Measurements from ENCODE around the gene CCDC183. TPM values are rescaled to one million over a fixed set of nuclear protein-coding genes. Genes with fewer than 3 reads are reported as not detected.
"Not testable (repeated sequence)": the region's sequence is repeated elsewhere in the genome, so short reads cannot be mapped to it uniquely, and the experiment has no call there.

Gene CCDC183
- total and polyA plus RNA-seq, 7 experiments from 2014 or later: 0.35 to 6.6 (median 2.9) TPM

DNA sequence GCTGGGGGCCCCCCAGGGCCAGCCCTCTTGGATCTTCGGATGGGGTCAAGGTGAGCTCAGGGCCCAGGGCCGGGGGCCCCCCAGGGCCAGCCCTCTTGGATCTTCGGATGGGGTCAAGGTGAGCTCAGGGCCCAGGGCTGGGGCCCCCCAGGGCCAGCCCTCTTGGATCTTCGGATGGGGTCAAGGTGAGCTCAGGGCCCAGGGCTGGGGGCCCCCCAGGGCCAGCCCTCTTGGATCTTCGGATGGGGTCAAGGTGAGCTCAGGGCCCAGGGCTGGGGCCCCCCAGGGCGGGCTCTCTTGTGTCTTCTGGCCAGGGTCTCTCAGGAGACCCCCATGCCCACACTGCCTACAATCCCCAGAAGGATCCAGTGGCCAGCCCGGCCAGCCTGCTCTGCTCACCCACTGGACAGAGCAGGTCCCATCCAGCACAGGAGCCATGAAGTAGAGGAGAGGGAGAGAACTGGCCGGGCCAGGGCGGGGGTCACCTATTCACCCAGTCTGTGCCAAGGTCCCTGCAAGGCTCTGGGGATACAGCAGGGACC is 6.9 kb downstream of the CCDC183 start:
- peaks cover 0 to 28% (median 0%) of the 10 kb centered on the region in 5 donors for H3K27me3 Mint-ChIP-seq
- H3K27me3 ChIP-seq (ENCODE audit: control insufficient read depth in 2 of 2, insufficient read depth in 2 of 2, low read length in 2 of 2); H3K27ac ChIP-seq (ENCODE audit: low read depth, low read length); H3K4me3 Mint-ChIP-seq; H3K9me3 ChIP-seq (ENCODE audit: control insufficient read depth in 2 of 3, low read length in 3 of 3); H3K9me3 Mint-ChIP-seq; H3K4me3 ChIP-seq (ENCODE audit: low read length); ATAC-seq; intact Hi-C loops (cut with micrococcal nuclease); H3K36me3 ChIP-seq (ENCODE audit: control insufficient read depth in 2 of 3, insufficient read depth in 3 of 3, low read length in 3 of 3); POLR2A ChIA-PET; H3K36me3 Mint-ChIP-seq; DNase-seq: not testable (repeated sequence)
- H3K27ac Mint-ChIP-seq: peak overlapping the region in 1 of 9 donors; percentile 81
- peaks cover 16 to 28% of the 10 kb centered on the region in 2 donors for H3K4me1 ChIP-seq (ENCODE audit: control insufficient read depth in 2 of 2, insufficient read depth in 2 of 2, low read length in 2 of 2)
- peaks cover 8 to 39% (median 30%) of the 10 kb centered on the region in 7 donors for H3K4me1 Mint-ChIP-seq
- CTCF ChIA-PET: interaction anchor here (0.6 to 1.5 kb wide), 2 partner anchors 127 to 226 kb away, joined by 3 to 4 read pairs; no protein-coding TSS in a partner anchor

DNA sequence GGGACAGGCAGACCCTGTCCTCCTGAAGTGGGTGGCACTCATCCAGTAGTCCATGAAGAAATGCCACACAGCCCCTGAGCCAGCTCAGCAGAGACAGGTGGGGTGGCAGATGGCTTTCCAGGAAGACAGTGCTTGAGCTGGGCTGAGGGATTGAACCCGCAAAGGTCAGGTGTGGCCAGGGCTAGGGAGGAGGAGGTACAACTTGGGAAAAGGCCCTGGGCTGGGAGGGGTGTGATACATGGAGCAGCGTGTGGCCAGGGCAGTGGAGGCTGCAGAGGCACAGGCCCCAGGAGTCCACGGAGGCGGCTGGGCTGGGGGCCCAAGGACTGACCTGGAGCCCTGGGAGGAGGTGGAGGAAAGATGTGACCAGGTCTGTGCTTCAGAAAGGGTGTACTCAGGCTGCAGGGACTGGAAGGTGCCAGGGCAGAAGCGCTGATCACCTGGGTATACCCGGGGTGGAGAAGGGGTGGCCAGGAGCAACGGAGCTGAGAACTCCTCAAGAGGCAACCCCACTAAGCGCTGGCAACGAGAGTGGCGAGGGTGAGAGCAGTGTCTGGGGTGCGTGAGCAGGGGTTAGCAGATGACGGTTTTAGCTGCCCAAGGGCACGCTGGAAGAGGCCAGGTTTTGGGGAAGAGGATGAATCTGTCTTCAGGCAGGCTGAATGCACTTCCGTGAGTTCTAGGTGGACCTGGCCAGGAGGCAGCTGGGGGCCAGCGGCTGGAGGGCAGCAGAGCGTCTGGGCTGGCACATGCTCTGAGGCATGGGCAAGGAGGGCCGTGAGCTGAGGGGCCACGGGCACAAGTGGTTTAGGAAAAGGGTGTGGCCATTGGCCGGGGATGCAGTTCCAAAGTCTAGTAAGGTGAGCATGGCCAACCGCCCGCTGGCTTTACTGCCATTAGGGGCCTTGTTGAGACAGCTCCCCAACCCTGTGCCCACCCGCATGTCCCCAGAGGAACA is 7.7 kb downstream of the CCDC183 start:
- Histone ChIP-seq H3K27ac (ENCODE audit: low read depth, low read length) (no peak overlapping the region), H3K36me3 (ENCODE audit: control insufficient read depth in 2 of 3, insufficient read depth in 3 of 3, low read length in 3 of 3) (peaks cover 0 to 7% (median 0%) of the 10 kb centered on the region in 3 experiments), H3K4me1 (ENCODE audit: control insufficient read depth in 2 of 2, insufficient read depth in 2 of 2, low read length in 2 of 2) (peaks cover 19 to 31% of the 10 kb centered on the region in 2 donors), H3K9me3 (ENCODE audit: control insufficient read depth in 2 of 3, low read length in 3 of 3) (no peaks in the 10 kb centered on the region), H3K27me3 (ENCODE audit: control insufficient read depth in 2 of 2, insufficient read depth in 2 of 2, low read length in 2 of 2) (no peaks in the 10 kb centered on the region), H3K4me3 (ENCODE audit: low read length) (no peak overlapping the region)
- no peaks in the 10 kb centered on the region for H3K9me3 Mint-ChIP-seq
- H3K36me3 Mint-ChIP-seq: peaks cover 0 to 5% (median 3%) of the 10 kb centered on the region in 5 donors
- POLR2A ChIA-PET: interaction anchor here (4.7 kb wide), 1 partner anchor 11 kb away, joined by 38 read pairs; the partner anchor contains the start of gene TMEM141
- H3K4me3 Mint-ChIP-seq: peak overlapping the region in 3 of 10 donors; percentile 4 to 32 (median 10)
- peak overlapping the region in 4 of 9 donors; percentile 15 to 81 (median 45) for H3K27ac Mint-ChIP-seq
- DNase-seq: no peak
- peaks cover 0 to 24% (median 0%) of the 10 kb centered on the region in 5 donors for H3K27me3 Mint-ChIP-seq
- intact Hi-C loops (cut with micrococcal nuclease): no loop called here
- H3K4me1 Mint-ChIP-seq: peaks cover 9 to 40% (median 32%) of the 10 kb centered on the region in 7 donors
- CTCF ChIA-PET: interaction anchor here (0.6 to 1.5 kb wide), 2 partner anchors 127 to 226 kb away, joined by 3 to 4 read pairs; no protein-coding TSS in a partner anchor
- ATAC-seq: no peak

DNA sequence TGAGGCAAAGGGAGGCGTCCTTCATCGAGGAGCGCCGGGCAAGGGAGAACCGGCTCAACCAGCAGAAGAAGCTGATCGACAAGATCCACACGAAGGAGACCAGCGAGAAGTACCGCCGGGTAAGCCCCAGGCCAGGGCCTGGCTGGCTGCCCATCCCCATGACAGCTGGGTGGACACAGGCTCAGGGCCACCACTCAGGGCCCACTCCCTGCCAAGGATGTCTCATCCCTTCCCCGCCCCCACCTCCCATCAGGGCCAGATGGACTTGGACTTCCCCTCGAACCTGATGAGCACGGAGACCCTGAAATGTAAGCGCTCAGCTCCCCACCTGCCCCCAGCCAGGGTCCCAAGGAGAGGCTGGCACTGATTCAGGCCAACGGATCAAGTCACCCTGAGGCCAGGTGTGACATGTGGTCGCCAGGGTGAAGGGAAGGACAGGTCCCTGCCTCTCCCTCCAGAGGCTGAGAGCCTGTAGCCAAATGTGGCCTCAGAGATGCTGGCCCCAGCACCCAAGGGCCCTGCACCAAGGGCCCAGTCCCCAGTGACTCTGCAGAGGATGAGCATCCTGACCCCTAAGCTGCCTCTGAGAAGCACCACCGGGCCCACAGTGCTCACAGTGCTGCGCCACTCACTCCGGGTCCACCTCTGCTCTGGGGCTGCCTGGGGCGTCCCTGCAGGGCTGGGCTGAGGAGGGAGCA is 8.5 kb downstream of the CCDC183 start:
- H3K4me1 Mint-ChIP-seq: peaks cover 16 to 49% (median 37%) of the 10 kb centered on the region in 7 donors
- H3K27ac ChIP-seq (ENCODE audit: low read depth, low read length): no peak overlapping the region
- peaks cover 22 to 31% of the 10 kb centered on the region in 2 donors for H3K4me1 ChIP-seq (ENCODE audit: control insufficient read depth in 2 of 2, insufficient read depth in 2 of 2, low read length in 2 of 2)
- peak overlapping the region in 1 of 10 donors; percentile 32 for H3K4me3 Mint-ChIP-seq
- ChIA-PET CTCF (no interaction called here), POLR2A (interaction anchor here (0.8 to 4.7 kb wide), 2 partner anchors 12 to 14 kb away, joined by 3 to 38 read pairs; partner anchors contain the start of gene TMEM141)
- no peaks in the 10 kb centered on the region for H3K9me3 ChIP-seq (ENCODE audit: control insufficient read depth in 2 of 3, low read length in 3 of 3)
- no peak for DNase-seq
- H3K27me3 ChIP-seq (ENCODE audit: control insufficient read depth in 2 of 2, insufficient read depth in 2 of 2, low read length in 2 of 2): no peaks in the 10 kb centered on the region
- peaks cover 0 to 22% (median 0%) of the 10 kb centered on the region in 5 donors for H3K27me3 Mint-ChIP-seq
- H3K36me3 ChIP-seq (ENCODE audit: control insufficient read depth in 2 of 3, insufficient read depth in 3 of 3, low read length in 3 of 3): peaks cover 0 to 7% (median 0%) of the 10 kb centered on the region in 3 experiments
- no peak overlapping the region for H3K4me3 ChIP-seq (ENCODE audit: low read length)
- no peak for ATAC-seq
- H3K27ac Mint-ChIP-seq: no peak overlapping the region
- peaks cover 0 to 8% (median 3%) of the 10 kb centered on the region in 5 donors for H3K36me3 Mint-ChIP-seq
- H3K9me3 Mint-ChIP-seq: no peaks in the 10 kb centered on the region
- intact Hi-C loops (cut with micrococcal nuclease): loop anchor here in 1 of 2 donors (5.0 kb wide), 1 partner anchor 138 kb away; the partner anchor contains the start of gene FBXW5

DNA sequence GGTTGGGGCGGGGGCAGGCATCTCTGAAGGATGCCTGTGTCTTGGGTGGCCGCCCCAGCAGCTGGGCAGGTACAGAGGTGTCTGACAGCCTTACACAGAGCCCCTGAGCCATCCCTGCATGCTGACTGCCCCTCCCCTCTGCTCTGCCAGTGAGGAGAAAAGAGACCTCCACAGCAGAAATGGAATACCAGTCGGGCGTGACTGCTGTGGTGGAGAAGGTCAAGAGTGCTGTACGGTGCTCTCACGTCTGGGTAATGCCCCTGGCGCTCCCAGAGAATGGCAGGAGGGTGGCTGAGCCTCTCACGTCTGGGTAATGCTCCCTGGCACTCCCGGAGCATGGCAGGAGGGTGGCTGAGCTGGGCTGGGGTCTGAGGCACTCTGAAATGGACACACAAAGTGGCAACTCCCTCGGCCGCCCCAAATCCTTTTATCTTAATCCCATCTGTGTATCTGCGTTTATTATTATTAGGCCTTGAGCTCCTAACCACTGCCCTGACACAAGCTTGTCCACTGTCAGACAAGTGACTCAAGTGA is 9.1 kb downstream of the CCDC183 start:
- peak overlapping the region in 2 of 9 donors; percentile 28 to 70 for H3K27ac Mint-ChIP-seq
- DNase-seq: no peak
- peaks cover 22 to 52% (median 36%) of the 10 kb centered on the region in 7 donors for H3K4me1 Mint-ChIP-seq
- peak overlapping the region in 5 of 10 donors; percentile 29 to 78 (median 47) for H3K4me3 Mint-ChIP-seq
- peaks cover 0 to 20% (median 0%) of the 10 kb centered on the region in 5 donors for H3K27me3 Mint-ChIP-seq
- no peak for ATAC-seq
- H3K4me1 ChIP-seq (ENCODE audit: control insufficient read depth in 2 of 2, insufficient read depth in 2 of 2, low read length in 2 of 2): peaks cover 24 to 34% of the 10 kb centered on the region in 2 donors
- H3K27ac ChIP-seq (ENCODE audit: low read depth, low read length): no peak overlapping the region
- H3K4me3 ChIP-seq (ENCODE audit: low read length): no peak overlapping the region
- peaks cover 0 to 8% (median 3%) of the 10 kb centered on the region in 5 donors for H3K36me3 Mint-ChIP-seq
- no peaks in the 10 kb centered on the region for H3K9me3 Mint-ChIP-seq
- no peaks in the 10 kb centered on the region for H3K27me3 ChIP-seq (ENCODE audit: control insufficient read depth in 2 of 2, insufficient read depth in 2 of 2, low read length in 2 of 2)
- peaks cover 0 to 7% (median 0%) of the 10 kb centered on the region in 3 experiments for H3K36me3 ChIP-seq (ENCODE audit: control insufficient read depth in 2 of 3, insufficient read depth in 3 of 3, low read length in 3 of 3)
- CTCF ChIA-PET: interaction anchor here (1.7 kb wide), 1 partner anchor 12 kb away, joined by 9 read pairs; no protein-coding TSS in a partner anchor
- intact Hi-C loops (cut with micrococcal nuclease): loop anchor here in 1 of 2 donors (5.0 kb wide), 1 partner anchor 137 kb away; the partner anchor contains the start of gene FBXW5
- POLR2A ChIA-PET: interaction anchor here (0.7 to 4.7 kb wide), 4 partner anchors 13 to 262 kb away, joined by 3 to 38 read pairs (median 4); partner anchors contain the start of genes TMEM141 and TRAF2
- no peaks in the 10 kb centered on the region for H3K9me3 ChIP-seq (ENCODE audit: control insufficient read depth in 2 of 3, low read length in 3 of 3)

DNA sequence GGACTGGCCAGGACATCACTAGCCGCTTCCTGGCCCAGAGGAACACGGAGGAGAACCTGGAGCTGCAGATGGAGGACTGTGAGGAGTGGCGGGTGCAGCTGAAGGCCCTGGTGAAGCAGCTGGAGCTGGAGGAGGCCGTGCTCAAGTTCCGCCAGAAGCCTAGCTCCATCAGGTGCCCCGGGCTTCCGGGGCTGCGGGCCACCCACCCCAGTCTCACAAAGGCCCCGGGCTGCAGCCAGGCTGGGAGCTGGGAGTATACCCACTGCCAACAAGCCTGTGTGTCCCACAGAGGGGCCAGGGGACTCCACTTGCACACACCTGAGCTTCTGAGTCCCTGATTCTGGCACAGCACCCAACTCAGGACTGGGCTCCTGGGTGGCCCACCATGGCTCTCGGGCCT is 9.9 kb downstream of the CCDC183 start:
- H3K4me3 ChIP-seq (ENCODE audit: low read length): no peak overlapping the region
- Mint-ChIP-seq H3K27ac (peak overlapping the region in 4 of 9 donors; percentile 51 to 94 (median 77)), H3K27me3 (peaks cover 0 to 13% (median 0%) of the 10 kb centered on the region in 5 donors), H3K9me3 (no peaks in the 10 kb centered on the region), H3K36me3 (peaks cover 0 to 10% (median 3%) of the 10 kb centered on the region in 5 donors), H3K4me1 (peaks cover 22 to 46% (median 32%) of the 10 kb centered on the region in 7 donors), H3K4me3 (peak overlapping the region; percentile 78 to 92 (median 90))
- POLR2A ChIA-PET: interaction anchor here (0.7 to 4.7 kb wide), 4 partner anchors 14 to 262 kb away, joined by 3 to 38 read pairs (median 4); partner anchors contain the start of genes TMEM141 and TRAF2
- ATAC-seq: no peak
- no peaks in the 10 kb centered on the region for H3K9me3 ChIP-seq (ENCODE audit: control insufficient read depth in 2 of 3, low read length in 3 of 3)
- CTCF ChIA-PET: interaction anchor here (1.7 kb wide), 1 partner anchor 13 kb away, joined by 9 read pairs; no protein-coding TSS in a partner anchor
- H3K27ac ChIP-seq (ENCODE audit: low read depth, low read length): no peak overlapping the region
- H3K27me3 ChIP-seq (ENCODE audit: control insufficient read depth in 2 of 2, insufficient read depth in 2 of 2, low read length in 2 of 2): no peaks in the 10 kb centered on the region
- intact Hi-C loops (cut with micrococcal nuclease): loop anchor here (2.0 to 5.0 kb wide), 3 partner anchors 61 to 136 kb away; partner anchors contain the start of genes EDF1 (in 1 of the 2), FBXW5 (in 1 of the 2) and TRAF2 (in 1 of the 2)
- DNase-seq: peak in 1 of 9 donors; percentile 19
- peaks cover 0 to 7% (median 0%) of the 10 kb centered on the region in 3 experiments for H3K36me3 ChIP-seq (ENCODE audit: control insufficient read depth in 2 of 3, insufficient read depth in 3 of 3, low read length in 3 of 3)
- H3K4me1 ChIP-seq (ENCODE audit: control insufficient read depth in 2 of 2, insufficient read depth in 2 of 2, low read length in 2 of 2): peaks cover 20 to 31% of the 10 kb centered on the region in 2 donors
